HEK293 (cell line): Measurements from ENCODE around the gene C2CD3.

Experiments
- CTCF ChIA-PET: fragments of 350-600 bp; formaldehyde crosslinking; extraction: SDS; loops from one replicate; lab custom pipeline; 2021; ENCODE audit warnings: antibody characterized with exemption; lab: Yijun Ruan, JAX
- POLR2A ChIA-PET: fragments of 300-600 bp; formaldehyde crosslinking; extraction: SDS; loops from one replicate; lab custom pipeline; 2020; ENCODE audit warnings: antibody characterized with exemption, inconsistent platforms; lab: Yijun Ruan, JAX
- H3K27ac ChIP-seq: fragments of 200-500 bp; sonication (Bioruptor generic); 2 replicates; pipeline ENCODE4 v1.5.1; 2014; ENCODE audit warnings: low read depth, low read length, control low read depth, inconsistent platforms; ENCODE audit errors: extremely low read depth
- H3K36me3 ChIP-seq, 2 experiments: fragments of 200-500 bp in 1 of 2; sonication (Bioruptor generic) in 1 of 2; 1 replicate in 1 of 2; 2 replicates in 1 of 2; pipeline ENCODE4 v1.5.1; 2014 to 2017; ENCODE audit warnings: inconsistent platforms in 2 of 2, low read length in 2 of 2; ENCODE audit not compliant: control insufficient read depth in 2 of 2, insufficient read depth in 1 of 2
- H3K4me1 ChIP-seq: fragments of 200-500 bp; sonication (Bioruptor generic); 2 replicates; pipeline ENCODE4 v1.5.1; 2014; ENCODE audit warnings: mild to moderate bottlenecking, low read length, inconsistent platforms; ENCODE audit not compliant: control insufficient read depth, insufficient read depth
- H3K4me3 ChIP-seq: 2 replicates; pipeline ENCODE4 v1.5.1; 2011; ENCODE audit warnings: low read depth, mild to moderate bottlenecking, control low read depth, low read length, moderate library complexity
- H3K9me3 ChIP-seq: fragments of 200-500 bp; sonication (Bioruptor generic); 2 replicates; pipeline ENCODE4 v1.5.1; 2014; ENCODE audit warnings: low read depth, low read length, inconsistent platforms; ENCODE audit not compliant: control insufficient read depth, insufficient read depth
- GFI1B ChIP-seq: fragments of 450-650 bp; formaldehyde crosslinking; IDR thresholded peaks from 2 replicates; pipeline ENCODE4 v1.5.1; 2016; ENCODE audit warnings: missing biosample characterization, missing genetic modification characterization
- PRDM4 ChIP-seq: fragments of 450-650 bp; formaldehyde crosslinking; IDR thresholded peaks from 2 replicates; pipeline ENCODE4 v1.5.1; 2017; ENCODE audit warnings: missing biosample characterization, missing genetic modification characterization
- SP3 ChIP-seq: fragments of 450-650 bp; formaldehyde crosslinking; IDR thresholded peaks from 2 replicates; pipeline ENCODE4 v1.5.1; 2016; ENCODE audit warnings: missing biosample characterization, missing genetic modification characterization
- ZIC2 ChIP-seq: fragments of 450-650 bp; formaldehyde crosslinking; IDR thresholded peaks from 2 replicates; pipeline ENCODE4 v1.5.1; 2016; ENCODE audit warnings: missing biosample characterization, missing genetic modification characterization
- ZNF112 ChIP-seq: fragments of 450-650 bp; formaldehyde crosslinking; IDR thresholded peaks from 2 replicates; pipeline ENCODE4 v1.5.0; 2017; ENCODE audit warnings: missing biosample characterization, missing genetic modification characterization
- ZNF274 ChIP-seq, 2 experiments: fragments of 200-500 bp in 1 of 2; fragments of 450-650 bp in 1 of 2; sonication (Bioruptor generic) in 1 of 2; formaldehyde crosslinking in 1 of 2; IDR thresholded peaks; 2 replicates each; pipeline versions ENCODE4 v1.5.1 to v1.6.1; 2014 to 2016; ENCODE audit warnings: borderline replicate concordance in 1 of 2, inconsistent platforms in 1 of 2, low read length in 1 of 2, missing biosample characterization in 1 of 2, missing genetic modification characterization in 1 of 2
- ZNF362 ChIP-seq: fragments of 450-650 bp; formaldehyde crosslinking; IDR thresholded peaks from 2 replicates; pipeline ENCODE4 v1.5.1; 2016; ENCODE audit warnings: missing biosample characterization, missing genetic modification characterization
- ZNF37A ChIP-seq: fragments of 450-650 bp; IDR thresholded peaks from 2 replicates; pipeline ENCODE4 v1.5.1; 2018; ENCODE audit warnings: missing biosample characterization, missing genetic modification characterization
- ZNF549 ChIP-seq: fragments of 450-650 bp; IDR thresholded peaks from 2 replicates; pipeline ENCODE4 v1.5.1; 2018; ENCODE audit warnings: missing biosample characterization, missing genetic modification characterization, mild to moderate bottlenecking, inconsistent platforms, moderate library complexity
- ZNF830 ChIP-seq: fragments of 450-650 bp; IDR thresholded peaks from 2 replicates; pipeline ENCODE4 v1.5.0; 2018; ENCODE audit warnings: missing biosample characterization, missing genetic modification characterization, low read depth, mild to moderate bottlenecking, moderate library complexity
- ZSCAN4 ChIP-seq: fragments of 450-650 bp; formaldehyde crosslinking; IDR thresholded peaks from 2 replicates; pipeline ENCODE4 v1.5.1; 2017; ENCODE audit warnings: missing biosample characterization, missing genetic modification characterization
- ZSCAN5A ChIP-seq: fragments of 450-650 bp; formaldehyde crosslinking; IDR thresholded peaks from 2 replicates; pipeline ENCODE4 v1.5.1; 2016; ENCODE audit warnings: missing biosample characterization, missing genetic modification characterization
- TF ChIP-seq, protein P1 (sequence below): fragments of 450-650 bp; formaldehyde crosslinking; IDR thresholded peaks from 2 replicates; pipeline ENCODE4 v1.5.1; 2016; ENCODE audit warnings: missing biosample characterization, missing genetic modification characterization, low read depth
- TF ChIP-seq, protein P2 (sequence below): fragments of 450-650 bp; IDR thresholded peaks from 2 replicates; pipeline ENCODE4 v1.5.1; 2018; ENCODE audit warnings: missing biosample characterization, mild to moderate bottlenecking, missing genetic modification characterization

C2CD3 gene

GRCh38 chr11:74196781-74197486, 26.1 kb upstream of the C2CD3 start:
- POLR2A ChIA-PET, result no interaction called here
- H3K9me3 ChIP-seq, result no peaks in the 10 kb centered on the region
- no peaks in the 10 kb centered on the region for H3K36me3 ChIP-seq
- no peaks in the 10 kb centered on the region for H3K4me1 ChIP-seq
- no peak overlapping the region for H3K4me3 ChIP-seq
- no peak overlapping the region for H3K27ac ChIP-seq
- TF ChIP-seq, protein P1, sequence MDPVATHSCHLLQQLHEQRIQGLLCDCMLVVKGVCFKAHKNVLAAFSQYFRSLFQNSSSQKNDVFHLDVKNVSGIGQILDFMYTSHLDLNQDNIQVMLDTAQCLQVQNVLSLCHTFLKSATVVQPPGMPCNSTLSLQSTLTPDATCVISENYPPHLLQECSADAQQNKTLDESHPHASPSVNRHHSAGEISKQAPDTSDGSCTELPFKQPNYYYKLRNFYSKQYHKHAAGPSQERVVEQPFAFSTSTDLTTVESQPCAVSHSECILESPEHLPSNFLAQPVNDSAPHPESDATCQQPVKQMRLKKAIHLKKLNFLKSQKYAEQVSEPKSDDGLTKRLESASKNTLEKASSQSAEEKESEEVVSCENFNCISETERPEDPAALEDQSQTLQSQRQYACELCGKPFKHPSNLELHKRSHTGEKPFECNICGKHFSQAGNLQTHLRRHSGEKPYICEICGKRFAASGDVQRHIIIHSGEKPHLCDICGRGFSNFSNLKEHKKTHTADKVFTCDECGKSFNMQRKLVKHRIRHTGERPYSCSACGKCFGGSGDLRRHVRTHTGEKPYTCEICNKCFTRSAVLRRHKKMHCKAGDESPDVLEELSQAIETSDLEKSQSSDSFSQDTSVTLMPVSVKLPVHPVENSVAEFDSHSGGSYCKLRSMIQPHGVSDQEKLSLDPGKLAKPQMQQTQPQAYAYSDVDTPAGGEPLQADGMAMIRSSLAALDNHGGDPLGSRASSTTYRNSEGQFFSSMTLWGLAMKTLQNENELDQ (tag by site-specific recombination), result no peak
- TF ChIP-seq ZSCAN5A (tag by site-specific recombination), result no peak
- no peak for TF ChIP-seq ZNF362 (tag by site-specific recombination)
- TF ChIP-seq, protein P2, sequence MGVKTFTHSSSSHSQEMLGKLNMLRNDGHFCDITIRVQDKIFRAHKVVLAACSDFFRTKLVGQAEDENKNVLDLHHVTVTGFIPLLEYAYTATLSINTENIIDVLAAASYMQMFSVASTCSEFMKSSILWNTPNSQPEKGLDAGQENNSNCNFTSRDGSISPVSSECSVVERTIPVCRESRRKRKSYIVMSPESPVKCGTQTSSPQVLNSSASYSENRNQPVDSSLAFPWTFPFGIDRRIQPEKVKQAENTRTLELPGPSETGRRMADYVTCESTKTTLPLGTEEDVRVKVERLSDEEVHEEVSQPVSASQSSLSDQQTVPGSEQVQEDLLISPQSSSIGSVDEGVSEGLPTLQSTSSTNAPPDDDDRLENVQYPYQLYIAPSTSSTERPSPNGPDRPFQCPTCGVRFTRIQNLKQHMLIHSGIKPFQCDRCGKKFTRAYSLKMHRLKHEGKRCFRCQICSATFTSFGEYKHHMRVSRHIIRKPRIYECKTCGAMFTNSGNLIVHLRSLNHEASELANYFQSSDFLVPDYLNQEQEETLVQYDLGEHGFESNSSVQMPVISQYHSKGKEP (tag by site-specific recombination), result no peak
- no peak for TF ChIP-seq GFI1B
- no peak for TF ChIP-seq ZSCAN4 (tag by site-specific recombination)
- no peak for TF ChIP-seq ZNF112
- TF ChIP-seq ZIC2 (tag by site-specific recombination), result no peak
- TF ChIP-seq ZNF274 (IDR thresholded peaks at IDR 0.05; ENCODE audit: low read length), result no peak
- no peak for TF ChIP-seq ZNF274 (tag by site-specific recombination; IDR thresholded peaks at IDR 0.05; ENCODE audit: borderline replicate concordance)
- TF ChIP-seq SP3, result no peak
- no peak for TF ChIP-seq ZNF549 (tag by site-specific recombination)
- TF ChIP-seq ZNF37A (tag by site-specific recombination), result no peak
- no peak for TF ChIP-seq PRDM4 (tag by site-specific recombination)
- no peak for TF ChIP-seq ZNF830 (tag by site-specific recombination)
- TF ChIP-seq, all 188 proteins: peak for 0
- CTCF ChIA-PET, result interaction anchor here (0.8 to 1.3 kb wide), 2 partner anchors 23 to 318 kb away, joined by 3 read pairs; no protein-coding TSS in a partner anchor
